GM10248 (cell line): ENCODE measurements around the gene DYRK1A.

Experiments
- CTCF ChIA-PET: fragments of 300-600 bp; sonication (Branson Sonifier 250); formaldehyde crosslinking; extraction: SDS; loops from one replicate; lab custom pipeline; 2021; ENCODE audit warnings: antibody characterized with exemption; lab: Yijun Ruan, JAX
- POLR2A ChIA-PET: fragments of 350-650 bp; sonication (Branson Sonifier 250); formaldehyde crosslinking; extraction: SDS; loops from one replicate; lab custom pipeline; 2020; ENCODE audit warnings: antibody characterized with exemption; lab: Yijun Ruan, JAX
- DNase-seq: peaks from one replicate; pipeline ENCODE4 v3.0.0; 2012; ENCODE audit errors: extremely low spot score
- TF ChIP-seq, protein P1 (sequence below): IDR thresholded peaks from 2 replicates; pipeline ENCODE4 v1.5.1; 2012; ENCODE audit warnings: mild to moderate bottlenecking, low read depth; ENCODE audit errors: extremely low read depth, missing control alignments, control extremely low read depth

The DYRK1A gene

GRCh38 chr21:37425001-37425400, 58.4 kb downstream of the DYRK1A start:
- no peak for DNase-seq
- POLR2A ChIA-PET, result no interaction called here
- CTCF ChIA-PET, result interaction anchor here (1.1 to 2.1 kb wide), 3 partner anchors 8 to 39 kb away, joined by 3 to 8 read pairs (median 4); no protein-coding TSS in a partner anchor
- TF ChIP-seq, protein P1, sequence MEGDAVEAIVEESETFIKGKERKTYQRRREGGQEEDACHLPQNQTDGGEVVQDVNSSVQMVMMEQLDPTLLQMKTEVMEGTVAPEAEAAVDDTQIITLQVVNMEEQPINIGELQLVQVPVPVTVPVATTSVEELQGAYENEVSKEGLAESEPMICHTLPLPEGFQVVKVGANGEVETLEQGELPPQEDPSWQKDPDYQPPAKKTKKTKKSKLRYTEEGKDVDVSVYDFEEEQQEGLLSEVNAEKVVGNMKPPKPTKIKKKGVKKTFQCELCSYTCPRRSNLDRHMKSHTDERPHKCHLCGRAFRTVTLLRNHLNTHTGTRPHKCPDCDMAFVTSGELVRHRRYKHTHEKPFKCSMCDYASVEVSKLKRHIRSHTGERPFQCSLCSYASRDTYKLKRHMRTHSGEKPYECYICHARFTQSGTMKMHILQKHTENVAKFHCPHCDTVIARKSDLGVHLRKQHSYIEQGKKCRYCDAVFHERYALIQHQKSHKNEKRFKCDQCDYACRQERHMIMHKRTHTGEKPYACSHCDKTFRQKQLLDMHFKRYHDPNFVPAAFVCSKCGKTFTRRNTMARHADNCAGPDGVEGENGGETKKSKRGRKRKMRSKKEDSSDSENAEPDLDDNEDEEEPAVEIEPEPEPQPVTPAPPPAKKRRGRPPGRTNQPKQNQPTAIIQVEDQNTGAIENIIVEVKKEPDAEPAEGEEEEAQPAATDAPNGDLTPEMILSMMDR, result no peak

DNA sequence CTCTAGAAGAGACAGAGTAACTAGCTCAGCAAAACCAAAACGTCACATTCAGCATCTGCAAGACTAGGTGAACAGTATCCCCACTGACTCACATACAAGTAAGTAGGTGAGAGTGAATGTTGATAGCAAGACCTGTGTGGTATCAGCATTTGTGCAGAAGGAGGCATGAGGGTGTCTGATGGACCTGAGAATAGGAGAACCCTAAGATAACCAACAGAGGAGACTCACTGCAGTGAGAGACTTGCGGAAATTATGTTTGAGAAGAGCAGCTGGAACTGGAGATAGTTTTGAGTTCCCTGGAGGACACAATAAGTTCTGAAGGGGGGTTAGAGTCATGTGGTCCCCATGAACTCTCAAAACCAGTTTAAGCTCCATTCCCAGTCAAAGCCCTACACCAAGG, 59.1 kb downstream of the DYRK1A start:
- POLR2A ChIA-PET, result no interaction called here
- CTCF ChIA-PET, result interaction anchor here (1.5 to 2.1 kb wide), 2 partner anchors 9 to 11 kb away, joined by 4 to 8 read pairs; no protein-coding TSS in a partner anchor
- TF ChIP-seq, protein P1, result no peak
- DNase-seq, result no peak

DNA sequence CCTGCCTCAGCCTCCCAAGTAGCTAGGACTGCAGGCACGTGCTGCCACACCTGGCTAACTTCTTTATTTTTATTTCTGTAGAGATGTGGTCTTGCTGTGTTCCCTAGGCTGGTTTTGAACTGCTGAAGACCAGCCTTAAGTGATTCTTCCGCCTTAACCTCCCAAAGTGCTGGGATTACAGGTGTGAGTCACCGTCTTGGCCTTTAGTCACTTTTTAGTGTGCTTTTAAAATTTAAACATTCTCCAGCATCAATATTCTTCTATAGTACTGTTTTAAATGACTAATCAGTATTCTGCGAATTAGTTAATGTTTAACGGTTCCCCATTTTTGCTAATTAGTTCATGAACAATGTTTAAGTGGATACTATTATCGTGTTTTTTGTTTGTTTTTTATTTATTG, 60.6 kb downstream of the DYRK1A start:
- ChIA-PET POLR2A (no interaction called here), CTCF (interaction anchor here (1.1 to 1.6 kb wide), 2 partner anchors 9 to 40 kb away, joined by 3 read pairs; no protein-coding TSS in a partner anchor)
- no peak for DNase-seq
- TF ChIP-seq, protein P1, result no peak

GRCh38 chr21:37429356-37429755, 62.8 kb downstream of the DYRK1A start:
- ChIA-PET POLR2A (no interaction called here), CTCF (interaction anchor here (0.7 kb wide), 1 partner anchor 34 kb away, joined by 6 read pairs; no protein-coding TSS in a partner anchor)
- DNase-seq, result no peak
- TF ChIP-seq, protein P1, result no peak

DNA sequence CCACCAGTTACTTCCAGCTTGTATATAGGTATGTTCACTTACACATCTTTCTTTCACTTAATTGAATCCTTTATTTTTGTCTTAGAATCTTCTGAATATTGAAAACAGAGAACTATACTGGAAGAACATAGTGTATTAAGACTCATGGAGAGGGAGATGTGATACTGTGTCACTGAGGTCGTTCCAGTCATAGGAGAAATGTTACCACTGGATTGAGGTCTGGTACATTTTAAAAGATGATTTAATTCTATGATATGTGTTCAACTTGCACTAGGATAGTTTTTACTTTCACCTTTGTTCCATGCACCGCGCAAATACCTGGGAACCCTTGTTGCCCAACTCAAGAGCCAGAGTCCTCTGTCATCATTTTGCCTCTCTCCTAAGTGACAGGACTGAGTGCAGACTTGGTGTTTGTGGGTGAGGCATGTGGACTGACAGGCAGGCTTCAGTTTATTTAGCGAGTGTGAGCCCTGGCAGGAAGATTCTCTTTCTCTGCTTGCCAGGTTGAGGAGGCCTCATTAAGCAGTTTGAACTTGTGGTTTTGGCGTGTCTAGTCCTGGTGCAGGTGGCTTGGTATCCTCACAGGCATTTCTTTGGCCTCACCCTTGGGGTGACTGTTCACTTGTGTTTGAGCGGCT, 63.7 kb downstream of the DYRK1A start:
- ChIA-PET CTCF (interaction anchor here (1.5 to 2.9 kb wide), 2 partner anchors 7 to 22 kb away, joined by 4 to 10 read pairs; no protein-coding TSS in a partner anchor), POLR2A (no interaction called here)
- DNase-seq, result no peak
- TF ChIP-seq, protein P1, result no peak

GRCh38 chr21:37431243-37431642, 64.7 kb downstream of the DYRK1A start:
- DNase-seq, result no peak
- POLR2A ChIA-PET, result no interaction called here
- CTCF ChIA-PET, result interaction anchor here (0.6 to 2.9 kb wide), 5 partner anchors 8 to 23 kb away, joined by 3 to 10 read pairs (median 3); no protein-coding TSS in a partner anchor
- TF ChIP-seq, protein P1, result no peak
